HG03432 (cell line): Measurements from ENCODE around the gene CPN2.
A peak's percentile ranks its signal among the peaks of the same experiment; 100 is the strongest.

ENCODE experiments used
- ATAC-seq: cut with Tn5 transposase; IDR thresholded peaks from one replicate; pipeline ENCODE4 v1.9.1; 2021; ENCODE audit warnings: mild to moderate bottlenecking, moderate library complexity; ENCODE audit not compliant: unreplicated experiment

The CPN2 gene

DNA sequence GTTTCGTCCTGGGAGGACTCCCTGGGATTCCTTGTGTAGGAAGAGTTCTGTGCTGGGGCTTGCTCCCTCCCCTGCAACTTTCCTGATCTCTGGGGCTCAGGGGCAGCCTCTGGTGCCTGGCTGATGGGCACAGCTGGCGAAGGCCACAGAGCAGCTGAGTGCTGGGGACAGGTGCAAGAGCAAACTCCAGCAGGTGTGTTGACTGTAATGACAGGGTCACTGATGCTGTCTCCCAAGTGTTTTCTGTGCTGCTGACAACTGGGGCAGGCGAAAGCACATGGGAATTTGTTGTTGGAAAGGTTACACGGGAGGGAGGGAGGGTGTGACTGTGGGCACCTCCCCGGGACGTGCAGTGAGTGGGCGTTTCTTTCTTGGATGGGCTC is 21.6 kb downstream of the CPN2 start:
- ATAC-seq: no peak

DNA sequence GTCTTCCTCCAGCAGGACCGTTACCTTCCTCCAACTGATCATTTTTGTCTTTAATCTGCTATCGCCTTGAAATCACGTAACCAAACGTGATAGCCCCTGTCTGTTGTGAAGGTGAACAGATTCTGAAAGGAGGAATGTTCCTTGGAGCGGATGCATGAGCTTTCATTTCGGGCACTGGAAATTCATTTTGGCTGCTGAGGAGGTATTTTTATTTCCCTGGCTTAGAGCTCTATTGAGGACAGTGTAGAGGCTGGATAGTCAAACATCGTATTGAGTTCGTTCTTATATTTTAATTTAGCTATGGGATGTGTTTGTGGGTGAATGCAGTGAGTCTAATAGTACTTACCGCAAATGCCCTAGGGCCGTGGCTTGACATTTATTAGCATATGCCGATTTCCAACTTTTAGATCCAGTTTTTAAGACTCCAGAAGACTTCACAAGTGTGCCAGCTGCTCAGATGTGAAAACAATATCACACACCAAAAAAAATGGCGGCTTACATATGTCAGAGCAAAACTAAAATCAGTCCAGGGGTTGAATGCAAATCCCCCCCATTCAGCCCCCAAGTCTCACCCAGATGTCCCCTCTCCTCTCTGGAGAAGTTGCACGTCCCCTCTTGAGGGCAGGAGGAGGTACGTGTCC is 22.1 kb downstream of the CPN2 start:
- ATAC-seq: no peak

GRCh38 chr3:194328053-194328657 is 23.0 kb downstream of the CPN2 start:
- no peak for ATAC-seq

GRCh38 chr3:194327218-194328052 is 23.7 kb downstream of the CPN2 start:
- no peak for ATAC-seq

DNA sequence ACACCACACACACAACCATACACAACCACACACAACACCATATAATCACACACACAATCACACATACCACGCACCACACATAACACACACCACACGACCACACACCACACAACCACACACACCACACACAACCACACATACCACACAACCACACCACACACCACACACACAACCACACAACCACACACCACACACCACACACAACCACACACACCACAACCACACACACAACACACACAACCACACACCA is 24.2 kb downstream of the CPN2 start:
- no peak for ATAC-seq

DNA sequence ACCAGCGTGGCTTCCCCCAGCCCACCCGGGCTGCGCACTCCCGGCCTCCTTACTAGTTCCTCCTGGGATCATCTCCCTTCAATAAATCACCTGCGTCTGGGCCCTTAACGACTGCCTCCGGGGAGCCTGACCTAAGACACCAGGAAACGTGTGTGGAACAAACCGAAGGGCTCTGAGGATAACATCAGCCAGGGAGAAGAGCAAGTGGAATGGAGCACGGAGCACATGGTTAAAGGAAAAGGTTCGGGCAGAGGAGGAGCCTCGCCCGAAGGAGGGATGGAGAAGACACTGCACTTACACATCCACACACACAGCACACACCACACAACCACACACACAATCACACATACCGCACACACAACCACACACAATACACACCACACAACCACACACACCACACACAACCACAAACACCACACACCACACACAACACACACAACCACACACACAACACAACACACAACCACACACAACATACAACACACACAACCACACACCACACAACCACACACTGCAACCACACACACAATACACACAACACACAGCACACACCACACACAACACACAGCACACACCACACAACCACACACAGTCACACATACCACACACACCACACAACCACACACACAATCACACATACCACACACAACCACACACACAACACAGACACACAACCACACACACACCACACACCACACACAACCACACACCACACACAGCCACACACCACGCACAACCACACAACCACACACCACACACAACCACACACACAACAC is 24.7 kb downstream of the CPN2 start:
- ATAC-seq: no peak

GRCh38 chr3:194325424-194326153 is 25.5 kb downstream of the CPN2 start:
- no peak for ATAC-seq

DNA sequence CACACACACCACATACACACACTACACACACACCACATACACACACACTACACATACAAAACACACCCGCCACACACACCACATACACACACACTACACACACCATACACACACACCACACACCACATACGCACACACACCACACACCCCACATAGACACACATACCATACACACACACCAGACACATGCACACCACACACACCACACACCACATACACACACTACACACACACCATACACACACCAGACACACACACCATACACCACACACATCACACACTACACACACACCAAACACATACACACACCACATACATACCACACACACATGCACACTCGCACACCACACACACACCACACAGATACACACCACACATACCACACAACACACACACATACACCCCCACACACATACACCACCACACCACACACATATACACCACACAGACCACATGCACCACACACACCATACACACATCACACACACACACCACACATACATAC is 26.3 kb downstream of the CPN2 start:
- no peak for ATAC-seq

- no peak for ATAC-seq
These were observed 27.1 kb downstream of the CPN2 start for GRCh38 chr3:194323785-194324735.

GRCh38 chr3:194322678-194323211 is 28.4 kb downstream of the CPN2 start:
- ATAC-seq: no peak

DNA sequence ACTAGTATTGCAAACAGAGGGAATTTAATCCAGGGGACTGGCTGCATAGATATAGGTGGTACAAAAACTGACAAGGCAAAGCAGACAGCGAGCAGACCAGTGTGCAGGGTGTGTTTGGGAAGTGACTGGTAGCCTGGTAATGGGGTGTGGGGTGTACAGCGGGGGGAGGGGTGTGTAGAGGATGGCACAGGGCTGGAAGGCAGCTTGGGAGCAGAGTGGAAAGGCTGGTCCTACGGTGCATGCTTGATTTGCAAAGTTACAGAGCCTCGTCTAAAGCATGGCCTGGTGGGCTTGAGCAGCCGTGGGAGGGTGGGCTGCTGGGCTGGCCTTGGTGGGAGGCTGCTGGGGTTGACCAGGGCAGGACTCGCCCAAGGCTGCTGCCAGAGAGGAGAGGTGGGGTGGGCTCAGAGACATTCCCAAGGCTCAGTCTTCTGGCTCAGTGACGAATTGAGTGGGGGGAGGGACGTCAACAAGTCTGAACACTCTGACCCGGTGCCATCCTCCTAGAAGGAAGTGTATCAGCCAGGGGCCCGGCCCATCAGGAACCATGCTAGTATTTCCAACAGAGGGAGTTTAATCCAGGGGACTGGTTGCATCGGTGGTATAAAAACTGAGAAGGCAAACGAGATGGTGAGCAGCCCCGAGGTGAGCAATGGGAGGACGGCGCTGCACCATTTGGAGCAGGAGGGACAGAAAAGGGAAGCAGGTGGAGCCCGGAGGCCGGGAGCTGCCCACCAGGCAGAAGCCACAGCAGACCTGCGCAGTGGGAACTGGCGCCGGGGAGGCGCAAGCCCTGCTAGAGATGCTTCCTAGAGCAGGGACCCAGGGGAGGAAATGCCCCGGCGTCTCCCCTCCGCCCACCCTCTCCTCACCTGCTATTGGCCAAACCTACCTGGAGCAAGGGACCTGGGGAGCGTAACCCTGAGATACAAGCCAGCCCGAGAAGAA is 29.2 kb downstream of the CPN2 start:
- no peak for ATAC-seq

GRCh38 chr3:194320744-194321243 is 30.3 kb downstream of the CPN2 start:
- ATAC-seq: no peak

DNA sequence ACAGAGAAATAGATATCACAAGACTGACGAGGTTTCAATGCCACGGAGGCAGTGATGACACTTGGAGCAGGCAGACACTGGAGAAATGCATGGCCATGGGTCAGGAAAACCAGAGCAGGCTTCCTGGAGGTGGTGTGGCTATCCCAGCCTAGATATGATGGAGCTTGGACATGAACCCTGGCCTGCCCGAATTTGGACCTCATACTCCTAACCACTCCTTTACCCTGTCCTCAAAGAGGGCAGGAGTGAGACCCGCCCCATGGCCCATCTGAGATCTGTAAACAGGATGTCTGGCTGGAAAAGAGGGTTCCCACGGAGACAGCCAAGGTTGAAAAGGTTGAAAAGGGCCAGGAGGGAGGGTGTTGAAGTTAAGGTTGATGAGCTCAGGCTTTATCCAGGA is 31.0 kb downstream of the CPN2 start:
- no peak for ATAC-seq

- no peak for ATAC-seq
These were observed 32.5 kb downstream of the CPN2 start for GRCh38 chr3:194318511-194319161.

DNA sequence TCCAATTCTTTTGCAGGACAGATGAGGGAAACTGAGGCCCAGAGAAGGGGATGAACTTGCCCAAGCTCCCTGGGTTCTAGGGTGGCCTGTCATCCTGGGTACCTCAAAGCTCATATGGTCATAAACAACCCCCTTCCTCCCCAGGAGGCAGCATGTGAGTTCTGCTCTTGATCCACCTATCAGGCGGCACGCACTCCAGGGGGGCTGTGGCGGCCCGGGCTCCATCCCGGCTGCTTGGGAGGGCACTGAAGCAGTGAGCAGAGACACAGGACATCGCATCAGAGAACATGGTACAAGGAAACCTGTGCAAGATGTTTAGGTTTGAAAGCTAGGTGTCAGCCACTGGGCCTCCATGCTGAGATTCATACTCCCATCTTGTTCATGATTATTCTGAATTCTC is 34.2 kb downstream of the CPN2 start:
- ATAC-seq: no peak

DNA sequence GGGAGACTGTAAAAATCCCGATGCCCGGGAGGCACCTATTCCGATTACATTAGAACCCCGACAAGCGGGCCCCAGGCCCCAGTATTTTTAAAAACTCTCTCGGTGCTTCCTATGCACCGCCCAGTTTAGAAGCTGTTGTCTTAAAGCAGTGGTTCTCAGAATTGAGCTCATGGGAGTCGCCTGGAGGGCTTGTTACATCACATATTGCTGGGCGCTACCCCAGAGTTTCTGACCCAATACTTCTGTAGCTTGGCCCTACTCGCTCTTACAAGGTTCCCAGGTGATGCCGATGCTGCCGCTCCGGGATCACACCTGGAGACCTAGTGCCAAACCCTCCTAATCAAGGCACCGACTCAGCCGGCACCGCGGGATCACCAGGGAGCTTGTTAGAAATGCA is 35.2 kb downstream of the CPN2 start:
- ATAC-seq: peak; percentile 27

DNA sequence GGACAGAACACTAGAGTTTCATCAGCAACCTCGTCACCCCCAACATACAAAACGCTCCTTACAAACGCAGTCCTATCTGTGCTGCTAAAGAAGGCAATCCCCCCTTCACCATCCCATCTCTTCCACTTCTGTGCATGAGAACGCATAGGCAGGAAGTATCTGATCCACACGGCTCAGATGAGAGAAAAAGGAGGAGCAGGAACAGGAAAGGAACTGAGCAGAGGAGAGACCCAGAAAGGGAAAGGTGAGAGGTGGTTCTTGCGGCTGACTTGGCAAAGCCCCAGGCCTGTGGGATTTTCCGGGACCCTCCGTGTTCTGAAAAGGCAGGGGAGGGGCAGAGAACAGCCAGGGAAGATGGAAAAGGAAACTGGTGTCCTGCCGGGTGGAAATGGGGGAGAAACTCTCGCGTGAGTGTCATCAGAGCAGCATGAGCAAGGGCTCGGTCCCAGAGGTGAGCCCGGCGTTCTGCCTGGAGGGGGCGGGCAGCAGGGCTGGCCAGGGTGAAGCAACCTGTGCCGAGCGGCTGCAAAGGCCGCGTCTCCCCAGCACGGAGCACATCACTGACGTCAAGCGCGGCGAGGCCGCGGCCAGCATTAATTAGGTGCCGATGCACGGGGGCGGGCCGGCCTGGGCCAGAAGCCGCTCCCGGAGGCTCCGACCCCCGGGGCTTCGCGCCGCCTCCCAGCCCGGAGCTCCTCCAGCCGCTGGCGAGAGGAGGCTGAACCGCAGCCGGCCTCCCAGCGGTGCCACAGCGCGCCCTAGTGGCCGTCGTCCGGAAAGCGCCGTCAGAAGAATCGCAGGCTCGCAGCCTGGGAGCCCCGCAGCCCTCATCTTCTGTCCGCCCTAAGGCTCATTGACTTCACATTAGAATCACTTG is 35.8 kb downstream of the CPN2 start:
- peak; percentile 90 for ATAC-seq
